Keratinocyte (primary cell): Measurements from ENCODE around the gene FRMD7. TPM values are rescaled to one million over a fixed set of nuclear protein-coding genes. Genes with fewer than 3 reads are reported as not detected.

Source experiments
- DNase-seq: peaks from one replicate; pipeline ENCODE4 v3.0.0-alpha.2; 2011; ENCODE audit warnings: low read depth, missing footprints, low spot score
- FAIRE-seq: peaks from 2 replicates; lab custom pipeline; 2011; peaks lifted over from hg19 to GRCh38; lab: Jason Lieb, UNC
- H2AFZ ChIP-seq: 2 replicates; pipeline ENCODE4 v1.6.0; 2012; ENCODE audit warnings: low read length, control low read depth, inconsistent platforms; ENCODE audit not compliant: control insufficient read depth
- H3K27ac ChIP-seq: 2 replicates; pipeline ENCODE4 v1.5.1; 2011; ENCODE audit warnings: low read length; ENCODE audit not compliant: control insufficient read depth, insufficient read depth
- H3K27me3 ChIP-seq: 3 replicates; pipeline ENCODE4 v1.6.0; 2011; ENCODE audit warnings: low read length; ENCODE audit not compliant: control insufficient read depth, insufficient read depth; ENCODE audit errors: extremely low read depth
- H3K36me3 ChIP-seq, 2 experiments: 2 replicates in 1 of 2; 3 replicates in 1 of 2; pipeline ENCODE4 v1.5.1; 2011; ENCODE audit warnings: low read length in 2 of 2, mild to moderate bottlenecking in 1 of 2; ENCODE audit not compliant: control insufficient read depth in 2 of 2, insufficient read depth in 2 of 2; ENCODE audit errors: extremely low read depth in 1 of 2
- H3K4me1 ChIP-seq: 3 replicates; pipeline ENCODE4 v1.5.1; 2011; ENCODE audit warnings: low read length; ENCODE audit not compliant: control insufficient read depth, insufficient read depth; ENCODE audit errors: extremely low read depth
- H3K4me2 ChIP-seq: 3 replicates; pipeline ENCODE4 v1.6.0; 2011; ENCODE audit warnings: low read depth, low read length; ENCODE audit not compliant: control insufficient read depth, insufficient read depth; ENCODE audit errors: extremely low read depth
- H3K4me3 ChIP-seq, 3 experiments: fragments of 200-600 bp in 1 of 3; sonication (generic) in 1 of 3; 2 replicates in 2 of 3; 3 replicates in 1 of 3; pipeline ENCODE4 v1.5.1; 2011 to 2016; ENCODE audit warnings: low read length in 3 of 3, mild to moderate bottlenecking in 3 of 3, control low read depth in 2 of 3, inconsistent platforms in 1 of 3, low read depth in 1 of 3, mixed read lengths in 1 of 3, mixed run types in 1 of 3, moderate library complexity in 1 of 3; ENCODE audit not compliant: control insufficient read depth in 2 of 3, insufficient read depth in 2 of 3; ENCODE audit errors: extremely low read depth in 1 of 3
- H3K79me2 ChIP-seq: 2 replicates; pipeline ENCODE4 v1.6.0; 2012; ENCODE audit warnings: low read length; ENCODE audit not compliant: control insufficient read depth, insufficient read depth
- H3K9ac ChIP-seq: 3 replicates; pipeline ENCODE4 v1.6.0; 2011; ENCODE audit warnings: low read length; ENCODE audit not compliant: control insufficient read depth, insufficient read depth; ENCODE audit errors: extremely low read depth
- H3K9me1 ChIP-seq: 3 replicates; pipeline ENCODE4 v1.6.0; 2011; ENCODE audit warnings: low read length; ENCODE audit not compliant: control insufficient read depth, insufficient read depth; ENCODE audit errors: extremely low read depth
- H3K9me3 ChIP-seq: 2 replicates; pipeline ENCODE4 v1.5.1; 2012; ENCODE audit warnings: low read depth, low read length; ENCODE audit not compliant: control insufficient read depth
- H4K20me1 ChIP-seq: 3 replicates; pipeline ENCODE4 v1.6.0; 2011; ENCODE audit warnings: low read length; ENCODE audit not compliant: control insufficient read depth, insufficient read depth; ENCODE audit errors: extremely low read depth
- CTCF ChIP-seq, 3 experiments: IDR thresholded peaks in 1 of 3; conservative IDR thresholded peaks in 1 of 3; optimal IDR thresholded peaks in 1 of 3; 2 replicates in 2 of 3; 3 replicates in 1 of 3; pipeline versions ENCODE3 to v1.5.1; 2011; ENCODE audit warnings: low read length in 3 of 3, mild to moderate bottlenecking in 3 of 3, moderate library complexity in 2 of 3, control low read depth in 1 of 3, inconsistent platforms in 1 of 3; ENCODE audit not compliant: insufficient read depth in 2 of 3; ENCODE audit errors: extremely low read depth in 1 of 3
- EZH2 ChIP-seq: IDR thresholded peaks from one replicate; pipeline ENCODE4 v1.6.1; 2012; ENCODE audit warnings: inconsistent platforms, mild to moderate bottlenecking, low read length, moderate library complexity
- dilution Hi-C: fragments of 300-500 bp; cut with MboI; formaldehyde crosslinking; loops from one replicate; pipeline ENCODE4 v1.7.0; 2020; ENCODE audit warnings: low sequenced_read_pairs; ENCODE audit not compliant: extremely low pct_ligation_motif_present
- polyA plus RNA-seq, 5 experiments: library from polyadenylated mRNA; depleted of rRNA in 3 of 5; stranded (reverse) in 3 of 5; stranded (forward) in 1 of 5; unstranded in 1 of 5; fragments of >200 nt; gene quantifications; 1 replicate in 1 of 5; 2 replicates in 3 of 5; 3 replicates in 1 of 5; pipeline versions ENCODE4 v1.2.1 to v1.2.3, GENCODE V29; 2011 to 2012; ENCODE audit warnings: missing spikeins in 2 of 5, low read depth in 1 of 5, low replicate concordance in 1 of 5

FRMD7 gene
- polyA plus RNA-seq, 1 donor (not counting 4 experiments of a cell fraction or from before 2014, with no cell fraction given), result not detected

DNA sequence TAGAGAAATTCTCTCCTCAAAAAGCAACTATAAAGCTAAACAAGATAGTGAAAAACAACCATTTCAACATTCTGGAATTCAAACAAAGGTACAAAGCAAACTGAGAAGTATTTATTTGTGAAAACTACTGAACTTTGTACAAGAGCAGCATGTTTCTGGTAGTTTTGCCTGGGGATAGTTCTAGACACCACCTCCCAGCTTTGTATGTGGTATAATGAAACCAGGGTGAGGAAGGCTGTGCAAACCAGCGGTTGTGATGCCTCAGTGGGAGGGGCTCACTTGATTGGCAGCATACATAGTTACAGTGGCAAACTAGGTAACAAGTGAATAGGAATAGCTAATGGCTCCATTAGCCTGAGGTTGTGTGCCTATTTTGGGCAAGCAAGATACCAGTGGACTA is 18.6 kb upstream of the FRMD7 start:
- H3K9me1 ChIP-seq, result no peaks in the 10 kb centered on the region
- H3K9ac ChIP-seq, result no peak overlapping the region
- no peak overlapping the region for H3K4me2 ChIP-seq
- no peak overlapping the region for H2AFZ ChIP-seq
- H3K27me3 ChIP-seq, result peaks cover 4% of the 10 kb centered on the region
- no peaks in the 10 kb centered on the region for H3K4me1 ChIP-seq
- H3K27ac ChIP-seq, result no peak overlapping the region
- no peak overlapping the region for H3K4me3 ChIP-seq
- no peaks in the 10 kb centered on the region for H3K9me3 ChIP-seq
- TF ChIP-seq EZH2 (no peak), CTCF (optimal IDR thresholded peaks at IDR 0.05 in 1 of 3, IDR thresholded peaks at IDR 0.05 in 1 of 3, conservative IDR thresholded peaks at IDR 0.05 in 1 of 3; ENCODE audit: extremely low read depth in 1 of 3, insufficient read depth in 2 of 3, low read length in 3 of 3) (no peak)
- no peaks in the 10 kb centered on the region for H3K36me3 ChIP-seq
- FAIRE-seq, result no peak
- no peaks in the 10 kb centered on the region for H4K20me1 ChIP-seq
- dilution Hi-C loops, result no loop called here
- H3K79me2 ChIP-seq, result no peaks in the 10 kb centered on the region
- no peak for DNase-seq

DNA sequence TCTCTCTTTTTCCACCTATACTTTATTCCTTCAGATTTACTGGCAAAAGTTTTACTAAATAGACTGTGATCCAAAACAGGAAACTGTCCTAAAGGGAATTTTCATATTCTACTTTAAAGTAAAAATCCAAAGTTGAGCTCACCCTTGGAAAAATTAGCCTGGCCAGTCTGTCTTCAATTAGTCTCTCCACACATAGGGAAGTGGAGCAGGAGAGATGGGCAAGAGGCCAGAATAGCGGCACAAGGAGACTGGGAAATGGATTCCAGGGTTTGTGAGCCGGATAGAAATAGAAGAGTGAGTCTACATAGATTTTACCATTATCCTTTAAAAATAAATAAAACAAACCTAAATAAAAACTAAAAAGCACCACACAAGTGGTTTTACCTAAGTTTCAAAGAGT is 16.2 kb upstream of the FRMD7 start:
- no peak overlapping the region for H3K9ac ChIP-seq
- H3K27me3 ChIP-seq, result no peaks in the 10 kb centered on the region
- no peak overlapping the region for H2AFZ ChIP-seq
- FAIRE-seq, result no peak
- no peaks in the 10 kb centered on the region for H3K9me1 ChIP-seq
- H3K36me3 ChIP-seq, result no peaks in the 10 kb centered on the region
- H3K27ac ChIP-seq, result no peak overlapping the region
- H4K20me1 ChIP-seq, result no peaks in the 10 kb centered on the region
- no peak overlapping the region for H3K4me2 ChIP-seq
- no peaks in the 10 kb centered on the region for H3K79me2 ChIP-seq
- no peaks in the 10 kb centered on the region for H3K9me3 ChIP-seq
- no peak for DNase-seq
- no peak overlapping the region for H3K4me3 ChIP-seq
- dilution Hi-C loops, result no loop called here
- H3K4me1 ChIP-seq, result no peaks in the 10 kb centered on the region
- TF ChIP-seq EZH2, result no peak
- TF ChIP-seq CTCF (optimal IDR thresholded peaks at IDR 0.05 in 1 of 3, IDR thresholded peaks at IDR 0.05 in 1 of 3, conservative IDR thresholded peaks at IDR 0.05 in 1 of 3; ENCODE audit: extremely low read depth in 1 of 3, insufficient read depth in 2 of 3, low read length in 3 of 3), result no peak
